Esophagus mucosa (tissue), 1 donor: ENCODE measurements around the gene SGSM1. TPM values are rescaled to one million over a fixed set of nuclear protein-coding genes. Genes with fewer than 3 reads are reported as not detected.
"Not testable (repeated sequence)": the region's sequence is repeated elsewhere in the genome, so short reads cannot be mapped to it uniquely, and the experiment has no call there.

Experiments used
- ATAC-seq: fragments of 200-7000 bp; cut with Tn5 transposase; one replicate; pipeline ENCODE4 v1.9.1; 2020
- total RNA-seq: library from RNA; stranded (reverse); gene quantifications from one replicate; pipeline ENCODE4 v1.2.4, GENCODE V29; 2023
- donor health status: DM: yes; HTN: yes; CAD: no.

Gene SGSM1
- total RNA-seq, 1 donor from 2014 or later, result 0.20 TPM

- ATAC-seq, result not testable (repeated sequence)
Measured at GRCh38 chr22:24837517-24837916, 31.5 kb downstream of the SGSM1 start.

GRCh38 chr22:24841261-24841660 is 35.2 kb downstream of the SGSM1 start:
- ATAC-seq, result no peak

- no peak for ATAC-seq
Measured at GRCh38 chr22:24843048-24843447, 37.0 kb downstream of the SGSM1 start.

DNA sequence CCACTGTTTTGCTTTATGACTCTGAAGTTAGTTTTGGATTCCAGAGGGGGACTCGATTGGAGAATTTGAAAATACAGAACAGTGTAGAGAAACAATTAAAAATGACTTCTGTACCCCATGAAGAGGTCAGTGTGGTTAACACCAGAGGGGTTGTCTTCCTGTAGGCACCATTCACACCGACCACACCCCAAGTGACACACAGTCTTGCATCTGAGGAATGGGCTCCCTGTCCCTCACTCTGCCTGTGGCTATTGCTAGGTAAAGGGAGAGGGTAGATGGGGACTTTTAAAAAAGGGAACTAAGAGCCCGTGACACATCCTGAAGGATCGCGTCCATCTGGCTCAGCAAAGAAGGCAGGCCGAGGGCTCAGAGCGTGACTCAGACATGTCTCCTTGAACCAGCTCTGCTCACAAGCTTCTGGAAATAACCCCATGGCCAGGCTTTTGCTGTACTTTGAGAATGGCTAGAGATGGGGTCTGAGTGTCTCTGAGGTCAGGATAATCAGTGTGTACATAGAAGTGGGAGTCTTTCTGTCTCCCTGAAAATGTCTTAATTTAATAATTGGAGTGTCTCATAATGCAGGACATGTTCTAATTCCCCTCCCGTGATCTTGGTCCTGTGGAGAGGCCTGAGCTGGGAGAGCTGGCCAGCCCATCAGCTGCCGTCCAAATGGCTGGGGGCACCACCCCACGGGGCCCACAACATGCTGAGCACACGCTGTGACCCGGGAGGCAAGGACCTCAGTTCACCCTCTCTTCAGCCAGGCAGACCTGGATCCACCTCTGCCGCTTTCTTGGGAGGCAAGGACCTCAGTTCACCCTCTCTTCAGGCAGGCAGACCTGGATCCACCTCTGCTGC is 39.3 kb downstream of the SGSM1 start:
- peak; percentile 42 for ATAC-seq

- no peak for ATAC-seq
Measured at GRCh38 chr22:24847490-24847889, 41.5 kb downstream of the SGSM1 start.

- no peak for ATAC-seq
Measured at GRCh38 chr22:24848559-24849168, 42.7 kb downstream of the SGSM1 start.

- no peak for ATAC-seq
Measured at GRCh38 chr22:24855794-24856193, 49.8 kb downstream of the SGSM1 start.

DNA sequence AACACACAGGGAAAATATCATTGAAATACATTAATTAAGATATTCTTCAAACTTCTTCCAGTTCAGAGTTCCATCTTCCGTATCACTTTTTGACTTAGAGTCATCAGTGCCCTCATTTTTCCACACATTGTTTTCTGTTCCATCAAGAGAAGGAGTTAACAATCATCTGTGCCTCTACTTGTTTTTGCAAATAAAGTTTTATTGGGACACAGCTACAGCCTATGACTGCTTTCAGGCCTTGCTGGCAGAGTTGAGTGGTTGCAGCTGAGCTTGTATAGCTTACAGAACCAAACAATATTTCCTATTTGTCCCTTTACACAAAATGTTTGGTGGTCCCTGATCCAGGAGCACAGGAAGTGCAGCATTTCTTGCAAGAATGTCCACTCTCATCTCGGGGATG is 51.6 kb downstream of the SGSM1 start:
- no peak for ATAC-seq

GRCh38 chr22:24859587-24859986 is 53.6 kb downstream of the SGSM1 start:
- ATAC-seq, result no peak

DNA sequence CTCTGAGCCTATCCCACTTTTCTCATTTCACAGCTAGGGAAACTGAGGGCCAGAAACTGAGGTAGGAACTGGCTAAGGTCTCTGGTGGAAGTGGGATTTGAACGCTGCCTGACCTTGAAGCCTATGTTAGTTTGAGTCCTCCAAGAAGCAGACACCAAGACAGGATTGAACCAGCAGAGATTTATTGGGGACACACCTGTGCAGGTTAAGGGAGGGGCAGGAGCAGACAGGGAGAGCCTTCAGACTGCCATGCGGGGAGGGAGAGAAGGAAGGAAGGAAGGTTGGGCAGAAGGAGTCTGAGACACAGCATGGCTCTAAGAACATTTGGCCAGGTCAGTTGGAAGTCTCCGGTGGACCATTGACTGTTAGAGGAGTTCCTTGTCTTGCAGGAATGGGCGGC is 59.5 kb downstream of the SGSM1 start:
- ATAC-seq, result no peak

GRCh38 chr22:24867323-24868022 is 61.5 kb downstream of the SGSM1 start:
- ATAC-seq, result no peak

DNA sequence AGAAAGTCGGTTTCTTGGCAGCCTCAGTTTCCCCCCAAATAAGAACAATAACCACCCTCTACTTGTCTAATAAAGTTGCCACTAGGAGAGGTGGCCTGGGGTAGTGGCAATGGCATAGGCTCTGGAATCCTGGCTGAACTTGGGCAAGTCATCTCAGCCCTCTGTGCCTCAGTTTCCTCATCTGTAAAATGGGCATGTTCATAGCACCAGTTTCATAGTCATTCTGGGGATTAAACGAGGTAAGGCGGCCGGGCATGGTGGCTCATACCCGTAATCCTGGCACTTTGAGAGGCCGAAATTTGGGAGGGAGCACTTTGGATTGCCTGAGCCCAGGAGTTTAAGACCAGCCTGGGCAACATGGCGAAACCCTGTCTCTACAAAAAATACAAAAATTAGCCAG is 63.0 kb downstream of the SGSM1 start:
- ATAC-seq, result no peak

DNA sequence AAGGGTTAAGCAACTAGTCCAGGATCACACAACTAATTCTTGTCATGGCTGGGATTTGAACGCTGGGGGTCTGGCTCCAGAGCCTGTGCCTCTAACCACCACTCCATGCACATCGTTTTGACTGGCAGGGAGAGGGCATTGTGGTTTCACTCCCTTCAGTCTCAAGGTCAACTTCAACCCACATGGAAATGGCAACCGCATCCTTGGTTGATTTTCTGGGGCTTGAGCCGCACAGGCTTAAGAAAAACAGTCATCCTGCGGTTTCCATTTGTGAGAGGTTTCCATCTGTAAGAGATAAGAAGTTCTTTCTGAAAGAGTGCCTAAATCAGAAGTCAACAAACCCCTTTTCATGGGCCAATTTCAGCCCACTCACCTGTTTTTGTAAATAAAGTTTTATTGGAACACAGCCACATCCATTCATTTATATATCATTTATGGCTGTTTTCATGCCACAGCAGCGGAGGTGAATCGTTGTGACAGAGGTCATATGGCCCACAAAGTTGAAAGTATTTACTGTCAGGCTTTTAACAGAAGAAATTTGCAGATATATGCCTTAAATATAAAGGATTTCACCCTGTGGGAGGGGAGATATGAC is 65.7 kb downstream of the SGSM1 start:
- no peak for ATAC-seq

- ATAC-seq, result no peak
Measured at GRCh38 chr22:24873226-24873625, 67.2 kb downstream of the SGSM1 start.

GRCh38 chr22:24875862-24876506 is 70.0 kb downstream of the SGSM1 start:
- no peak for ATAC-seq

DNA sequence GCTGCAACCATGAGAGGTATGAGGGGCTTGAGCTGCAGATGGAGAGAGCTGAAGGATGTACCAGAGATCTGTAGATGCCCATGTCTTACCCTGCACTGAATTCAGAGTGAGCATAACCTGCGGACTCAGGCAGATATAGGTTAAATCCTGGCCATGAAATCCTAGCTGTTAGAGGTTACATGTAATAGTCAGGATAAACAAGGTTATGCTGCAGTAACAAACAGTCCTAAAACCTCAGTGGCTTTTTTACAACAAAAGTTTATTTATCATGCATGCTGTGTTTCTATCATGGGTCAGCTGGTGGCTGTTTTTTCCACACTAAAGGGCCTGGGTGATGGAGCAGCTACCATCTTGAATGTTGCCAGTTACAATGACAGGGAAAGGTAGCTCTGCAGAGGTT is 70.7 kb downstream of the SGSM1 start:
- no peak for ATAC-seq

DNA sequence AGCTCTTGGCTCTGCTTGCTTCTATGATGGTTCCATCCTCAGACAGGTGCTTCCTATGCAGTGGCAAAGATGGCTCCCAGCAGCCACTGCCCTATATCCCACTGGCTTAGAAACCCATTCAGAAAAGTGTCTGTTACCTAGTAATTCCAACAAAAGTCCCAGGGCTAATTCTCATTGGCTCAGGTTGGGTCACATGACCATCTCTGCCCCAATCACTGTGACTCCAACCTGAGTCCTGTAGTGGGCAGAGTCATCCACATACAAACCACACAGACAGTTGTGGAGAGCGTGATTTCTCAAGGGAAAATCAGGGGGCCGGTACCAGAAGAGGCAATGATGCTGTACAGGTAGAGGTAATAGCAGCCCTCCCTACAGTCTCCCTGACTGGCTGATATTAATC is 73.0 kb downstream of the SGSM1 start:
- no peak for ATAC-seq

GRCh38 chr22:24883432-24883831 is 77.4 kb downstream of the SGSM1 start:
- no peak for ATAC-seq

DNA sequence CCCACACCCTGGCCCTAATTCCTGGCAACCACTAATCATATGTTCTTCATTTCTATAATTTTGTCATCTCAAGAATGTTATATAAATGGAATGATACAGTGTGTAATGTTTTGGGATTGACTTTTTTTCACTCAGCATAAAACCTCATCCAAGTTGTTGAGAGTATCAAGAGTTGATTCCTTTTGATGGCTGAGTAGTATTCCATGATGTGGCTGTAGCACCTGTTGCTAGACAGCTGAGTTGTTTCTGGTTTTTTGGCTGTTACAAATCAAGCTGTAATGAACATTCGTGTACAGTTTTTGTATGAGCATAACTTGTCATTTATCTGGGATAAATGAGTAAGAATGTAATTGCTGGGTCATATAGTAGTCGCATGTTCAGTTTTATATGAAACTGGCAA is 81.2 kb downstream of the SGSM1 start:
- ATAC-seq, result no peak

DNA sequence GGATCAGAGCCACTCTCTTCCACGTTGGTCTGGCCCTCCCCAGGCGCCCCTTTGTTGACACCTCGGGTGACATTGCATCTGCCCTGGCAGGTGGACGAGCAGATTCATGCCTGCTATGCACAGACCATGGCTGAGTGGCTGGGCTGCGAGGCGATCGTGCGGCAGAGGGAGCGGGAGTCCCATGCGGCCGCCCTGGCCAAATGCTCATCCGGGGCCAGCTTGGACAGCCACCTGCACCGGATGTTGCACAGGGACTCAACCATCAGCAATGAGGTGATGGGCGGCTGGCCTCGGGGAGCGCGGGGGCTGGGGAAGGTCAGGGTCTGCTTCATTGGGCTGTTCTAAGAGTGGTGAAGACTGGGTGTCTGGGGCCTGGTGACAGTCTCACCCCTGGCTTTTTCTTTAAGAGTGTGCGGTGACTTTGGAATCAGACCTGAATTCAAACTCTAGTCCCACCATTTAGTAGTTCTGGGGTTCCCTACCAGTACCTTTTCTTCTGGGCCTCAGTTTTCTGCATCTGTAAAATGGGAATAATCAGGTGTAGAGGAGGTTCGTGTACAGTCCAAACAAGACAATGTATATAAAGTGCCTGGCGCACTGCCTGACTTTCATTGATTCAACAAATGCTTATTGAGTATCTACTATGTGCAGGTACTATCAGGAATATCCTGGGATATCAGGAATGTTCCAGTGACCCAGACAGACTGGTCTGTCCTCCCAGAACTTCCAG is 87.5 kb downstream of the SGSM1 start:
- no peak for ATAC-seq

GRCh38 chr22:24894220-24894975 is 88.4 kb downstream of the SGSM1 start:
- ATAC-seq, result peak; percentile 97
